ENCODE results near the gene ELP4. TPM values are rescaled to one million over a fixed set of nuclear protein-coding genes. Genes with fewer than 3 reads are reported as not detected.

ELP4 gene
- total and polyA plus RNA-seq, 7 donors: 4.2 to 12.9 (median 8.2) TPM

DNA sequence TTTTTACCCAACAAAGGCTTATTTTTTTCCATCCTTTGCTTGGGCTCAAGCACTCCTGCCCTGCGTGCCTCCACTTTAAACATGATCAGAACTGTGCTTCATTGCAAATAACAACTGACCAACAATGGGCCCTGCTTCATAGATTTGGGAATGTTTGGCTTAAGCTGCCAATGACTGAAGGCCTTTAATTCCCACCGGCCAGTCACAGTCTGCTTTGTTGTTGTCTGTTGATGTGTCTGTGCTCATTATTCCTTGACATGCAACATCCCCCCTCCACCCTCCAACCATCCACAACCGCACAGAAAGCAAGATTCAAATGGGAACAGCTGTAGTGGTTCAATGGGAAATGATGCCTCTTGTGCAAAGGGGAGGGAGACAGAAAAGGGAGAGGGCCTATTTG lies 278.5 kb downstream of the ELP4 start:
- WGBS, 3 donors: 78 to 84% (median 84%) methylated on average over 3 of the region's 3 CpGs
- Histone ChIP-seq H3K9me3 (no peaks in the 10 kb centered on the region), H3K27me3 (ENCODE audit: insufficient read depth in 3 of 3, low read length in 2 of 3) (no peaks in the 10 kb centered on the region), H3K36me3 (ENCODE audit: insufficient read depth in 1 of 2, low read depth in 1 of 2) (no peaks in the 10 kb centered on the region), H3K27ac (no peak overlapping the region), H3K4me3 (no peak overlapping the region), H3K4me1 (no peaks in the 10 kb centered on the region)
- intact Hi-C loops (cut with DNase I): no loop called here
- TF ChIP-seq, protein P1, sequence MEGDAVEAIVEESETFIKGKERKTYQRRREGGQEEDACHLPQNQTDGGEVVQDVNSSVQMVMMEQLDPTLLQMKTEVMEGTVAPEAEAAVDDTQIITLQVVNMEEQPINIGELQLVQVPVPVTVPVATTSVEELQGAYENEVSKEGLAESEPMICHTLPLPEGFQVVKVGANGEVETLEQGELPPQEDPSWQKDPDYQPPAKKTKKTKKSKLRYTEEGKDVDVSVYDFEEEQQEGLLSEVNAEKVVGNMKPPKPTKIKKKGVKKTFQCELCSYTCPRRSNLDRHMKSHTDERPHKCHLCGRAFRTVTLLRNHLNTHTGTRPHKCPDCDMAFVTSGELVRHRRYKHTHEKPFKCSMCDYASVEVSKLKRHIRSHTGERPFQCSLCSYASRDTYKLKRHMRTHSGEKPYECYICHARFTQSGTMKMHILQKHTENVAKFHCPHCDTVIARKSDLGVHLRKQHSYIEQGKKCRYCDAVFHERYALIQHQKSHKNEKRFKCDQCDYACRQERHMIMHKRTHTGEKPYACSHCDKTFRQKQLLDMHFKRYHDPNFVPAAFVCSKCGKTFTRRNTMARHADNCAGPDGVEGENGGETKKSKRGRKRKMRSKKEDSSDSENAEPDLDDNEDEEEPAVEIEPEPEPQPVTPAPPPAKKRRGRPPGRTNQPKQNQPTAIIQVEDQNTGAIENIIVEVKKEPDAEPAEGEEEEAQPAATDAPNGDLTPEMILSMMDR (IDR thresholded peaks at IDR 0.05): no peak
- ATAC-seq: no peak
- no peak for DNase-seq

DNA sequence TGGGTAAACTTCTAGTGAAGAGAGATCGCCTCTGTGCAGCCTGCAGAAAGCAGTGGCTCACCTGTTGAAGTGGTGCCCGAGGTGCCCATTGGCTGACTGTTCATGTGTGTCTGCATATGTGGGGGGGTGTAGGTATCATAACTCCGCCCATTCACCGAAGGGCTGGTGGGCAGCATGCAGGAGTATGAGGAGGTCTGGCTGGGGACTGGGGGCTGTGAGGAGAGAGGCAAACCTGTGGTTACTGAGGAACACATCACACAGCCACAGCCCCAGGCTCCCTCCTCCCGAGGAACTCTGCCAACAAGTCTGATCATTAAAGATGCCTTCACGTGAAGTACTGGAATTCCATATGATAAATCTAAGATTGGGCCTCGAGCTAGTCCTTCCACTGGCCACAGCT lies 281.1 kb downstream of the ELP4 start:
- 83 to 89% (median 86%) methylated on average over 7 of the region's 7 CpGs for WGBS, 3 donors
- Histone ChIP-seq H3K27ac (no peak overlapping the region), H3K27me3 (ENCODE audit: insufficient read depth in 3 of 3, low read length in 2 of 3) (peaks cover 0 to 8% (median under 1%) of the 10 kb centered on the region in 3 donors), H3K36me3 (ENCODE audit: insufficient read depth in 1 of 2, low read depth in 1 of 2) (no peaks in the 10 kb centered on the region), H3K4me3 (no peak overlapping the region), H3K4me1 (no peaks in the 10 kb centered on the region), H3K9me3 (no peaks in the 10 kb centered on the region)
- DNase-seq: no peak
- TF ChIP-seq, protein P1 (IDR thresholded peaks at IDR 0.05): no peak
- no peak for ATAC-seq
- intact Hi-C loops (cut with DNase I): loop anchor here in 1 of 2 donors (10.0 kb wide), 1 partner anchor 146 kb away; no protein-coding TSS in a partner anchor

DNA sequence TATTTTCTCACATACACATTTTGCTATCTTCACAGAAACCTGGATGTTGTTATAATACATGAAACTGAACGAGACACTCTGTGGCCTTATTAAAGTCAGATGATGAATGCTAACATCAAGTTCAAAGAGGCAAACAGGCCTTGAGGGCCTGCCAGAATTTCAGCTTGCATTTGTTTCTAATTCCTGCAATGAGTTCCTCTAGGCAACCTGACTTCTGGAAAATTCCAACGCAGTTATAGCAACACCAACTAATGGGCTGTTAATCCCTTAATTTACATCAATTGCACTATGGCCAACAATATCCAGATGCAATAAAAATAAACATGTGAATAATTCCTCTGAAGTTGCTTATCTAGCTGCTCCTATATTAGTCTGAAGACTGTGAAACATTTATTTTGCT lies 282.5 kb downstream of the ELP4 start:
- WGBS, 3 donors: 71 to 85% (median 83%) methylated on average over 2 of the region's 2 CpGs
- H3K9me3 ChIP-seq: no peaks in the 10 kb centered on the region
- no peak overlapping the region for H3K4me3 ChIP-seq
- H3K27me3 ChIP-seq (ENCODE audit: insufficient read depth in 3 of 3, low read length in 2 of 3): peaks cover 0 to 15% (median 9%) of the 10 kb centered on the region in 3 donors
- no peaks in the 10 kb centered on the region for H3K36me3 ChIP-seq (ENCODE audit: insufficient read depth in 1 of 2, low read depth in 1 of 2)
- H3K4me1 ChIP-seq: no peaks in the 10 kb centered on the region
- DNase-seq (no peak), ATAC-seq (no peak)
- intact Hi-C loops (cut with DNase I): loop anchor here in 1 of 2 donors (10.0 kb wide), 1 partner anchor 147 kb away; no protein-coding TSS in a partner anchor
- H3K27ac ChIP-seq: no peak overlapping the region
- TF ChIP-seq, protein P1 (IDR thresholded peaks at IDR 0.05): no peak

DNA sequence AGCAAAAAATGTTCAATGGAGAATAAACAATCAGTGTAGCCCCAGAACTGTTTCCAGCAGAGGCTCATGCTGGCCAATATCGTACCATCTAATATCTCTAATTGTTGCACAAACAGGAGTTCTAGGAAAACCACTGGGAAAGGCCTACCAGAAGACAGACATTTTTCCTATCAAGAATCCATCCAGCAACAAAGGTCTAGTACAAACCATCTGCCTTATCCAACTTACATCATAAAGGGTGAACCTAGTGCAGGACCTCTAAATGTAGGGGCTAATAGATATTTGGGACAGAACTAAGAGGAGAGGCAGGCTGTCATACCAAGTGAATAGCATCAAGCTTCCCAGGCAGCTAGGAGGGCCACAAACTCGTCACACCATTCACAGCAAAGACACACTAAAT lies 282.9 kb downstream of the ELP4 start:
- no peaks in the 10 kb centered on the region for H3K36me3 ChIP-seq (ENCODE audit: insufficient read depth in 1 of 2, low read depth in 1 of 2)
- intact Hi-C loops (cut with DNase I): loop anchor here in 1 of 2 donors (10.0 kb wide), 1 partner anchor 148 kb away; no protein-coding TSS in a partner anchor
- no peak overlapping the region for H3K27ac ChIP-seq
- ATAC-seq: no peak
- H3K4me3 ChIP-seq: no peak overlapping the region
- TF ChIP-seq, protein P1 (IDR thresholded peaks at IDR 0.05): no peak
- H3K27me3 ChIP-seq (ENCODE audit: insufficient read depth in 3 of 3, low read length in 2 of 3): peaks cover 0 to 19% (median 11%) of the 10 kb centered on the region in 3 donors
- H3K9me3 ChIP-seq: no peaks in the 10 kb centered on the region
- 94 to 98% (median 98%) methylated on average over 2 of the region's 2 CpGs for WGBS, 3 donors
- no peaks in the 10 kb centered on the region for H3K4me1 ChIP-seq
- no peak for DNase-seq

DNA sequence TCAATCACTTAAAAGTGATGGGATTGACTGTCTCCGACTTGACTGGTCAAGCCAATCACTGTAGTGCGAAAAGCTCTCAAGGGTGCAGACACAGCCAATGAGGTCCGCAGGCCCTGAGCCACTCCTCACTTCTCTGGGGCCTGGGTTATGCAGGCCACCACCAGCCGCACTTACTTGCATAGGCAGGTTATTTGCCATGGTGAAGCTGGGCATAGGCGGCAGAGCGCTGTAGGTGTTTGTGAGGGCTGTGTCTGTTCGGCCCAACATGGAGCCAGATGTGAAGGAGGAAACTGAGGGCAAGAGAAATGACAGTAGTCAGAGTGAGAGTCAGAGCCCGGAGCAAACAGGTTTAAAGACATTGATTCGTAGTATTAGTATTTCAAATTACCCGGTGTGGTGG lies 283.7 kb downstream of the ELP4 start:
- TF ChIP-seq, protein P1 (IDR thresholded peaks at IDR 0.05): no peak
- Histone ChIP-seq H3K27me3 (ENCODE audit: insufficient read depth in 3 of 3, low read length in 2 of 3) (peaks cover 0 to 27% (median 15%) of the 10 kb centered on the region in 3 donors), H3K4me1 (peaks cover 4% of the 10 kb centered on the region), H3K4me3 (no peak overlapping the region), H3K9me3 (no peaks in the 10 kb centered on the region), H3K36me3 (ENCODE audit: insufficient read depth in 1 of 2, low read depth in 1 of 2) (no peaks in the 10 kb centered on the region), H3K27ac (no peak overlapping the region)
- DNase-seq (no peak), ATAC-seq (no peak)
- WGBS, 3 donors: 93 to 94% (median 93%) methylated on average over 10 of the region's 10 CpGs
- intact Hi-C loops (cut with DNase I): loop anchor here in 1 of 2 donors (10.0 kb wide), 1 partner anchor 148 kb away; no protein-coding TSS in a partner anchor

All from psoas muscle (tissue), 8 donors.